Measurements from ENCODE around the gene SCNN1B. TPM values are rescaled to one million over a fixed set of nuclear protein-coding genes. Genes with fewer than 3 reads are reported as not detected.

SCNN1B gene
- total RNA-seq, 4 donors from 2014 or later, result 142 to 729 (median 556) TPM

Other genes starting within 250 kb of the SCNN1B start
- 1 to 10 TPM; 6.0 to 8.3 (median 7.1) TPM for gene USP31, start 152.8 kb upstream of the SCNN1B start, total RNA-seq
- gene SCNN1G, start 119.6 kb upstream of the SCNN1B start, total RNA-seq, result 10 to 100 TPM in 3 of 4 donors, 1 to 10 TPM in 1; 2.8 to 87.8 (median 66.2) TPM
- 100 to 1,000 TPM in 1 of 4 donors, 10 to 100 TPM in 3; 37.1 to 121 (median 54.6) TPM for gene COG7, start 150.9 kb downstream of the SCNN1B start, total RNA-seq
- gene GGA2, start 208.2 kb downstream of the SCNN1B start, total RNA-seq, result 10 to 100 TPM; 21.7 to 51.8 (median 36.9) TPM